IMR-90 (cell line): ENCODE measurements around the gene MPP2. TPM values are rescaled to one million over a fixed set of nuclear protein-coding genes. Genes with fewer than 3 reads are reported as not detected.

Source experiments
- ATAC-seq: fragments of 200-7000 bp; cut with Tn5 transposase; 2 replicates; pipeline ENCODE4 v1.9.1; 2020; ENCODE audit warnings: low read depth, mild to moderate bottlenecking, moderate library complexity
- BruUV-seq: library from RNA; stranded (reverse); fragments of 400-500 nt; replicated peaks from 2 replicates; lab custom pipeline; 2021; lab: Mats Ljungman, UMichigan
- CTCF ChIA-PET: fragments of 300-600 bp; formaldehyde crosslinking; extraction: SDS; loops from one replicate; lab custom pipeline; 2021; ENCODE audit warnings: antibody characterized with exemption; lab: Yijun Ruan, JAX
- POLR2A ChIA-PET: fragments of 300-600 bp; sonication (Branson Sonifier 250); formaldehyde crosslinking; loops from one replicate; lab custom pipeline; 2022; ENCODE audit warnings: antibody characterized with exemption; ENCODE audit not compliant: unreplicated experiment; lab: Charles Lee
- DNase-seq: peaks from one replicate; pipeline ENCODE4 v3.0.0; 2013
- H2AFZ ChIP-seq: replicated peaks from 2 replicates; pipeline ENCODE3; 2013; ENCODE audit warnings: low read length, mild to moderate bottlenecking; ENCODE audit not compliant: poor library complexity
- H2AK5ac ChIP-seq: 2 replicates; pipeline ENCODE4 v1.6.1; 2013; ENCODE audit warnings: low read depth, low read length, inconsistent platforms
- H2AK9ac ChIP-seq: replicated peaks from 2 replicates; pipeline ENCODE3; 2013; ENCODE audit warnings: mild to moderate bottlenecking, low read depth, low read length, moderate library complexity; ENCODE audit not compliant: poor library complexity
- H2BK120ac ChIP-seq: 2 replicates; pipeline ENCODE4 v1.6.1; 2013; ENCODE audit warnings: low read depth, low read length, inconsistent platforms
- H2BK15ac ChIP-seq: 3 replicates; pipeline ENCODE4 v1.6.1; 2013; ENCODE audit warnings: low read depth, low read length, inconsistent platforms
- H2BK20ac ChIP-seq: 2 replicates; pipeline ENCODE4 v1.6.1; 2013; ENCODE audit warnings: low read depth, mild to moderate bottlenecking, inconsistent platforms, low read length, moderate library complexity
- H2BK5ac ChIP-seq: 2 replicates; pipeline ENCODE4 v1.6.1; 2013; ENCODE audit warnings: mild to moderate bottlenecking, low read depth, low read length, inconsistent platforms; ENCODE audit not compliant: poor library complexity, severe bottlenecking
- H3K14ac ChIP-seq: replicated peaks from 2 replicates; pipeline ENCODE4 v1.6.1; 2013; ENCODE audit warnings: low read depth, low read length, inconsistent platforms
- H3K18ac ChIP-seq: 2 replicates; pipeline ENCODE4 v1.6.1; 2013; ENCODE audit warnings: low read depth, low read length, control low read depth
- H3K23ac ChIP-seq: 2 replicates; pipeline ENCODE4 v1.6.1; 2013; ENCODE audit warnings: low read depth, low read length, inconsistent platforms
- H3K27ac ChIP-seq: 2 replicates; pipeline ENCODE4 v1.5.1; 2013; ENCODE audit warnings: mild to moderate bottlenecking, control low read depth, low read length; ENCODE audit not compliant: insufficient read depth
- H3K27me3 ChIP-seq: 2 replicates; pipeline ENCODE4 v1.6.1; 2013; ENCODE audit warnings: low read length; ENCODE audit not compliant: control insufficient read depth, insufficient read depth
- H3K36me3 ChIP-seq: 2 replicates; pipeline ENCODE4 v1.6.1; 2013; ENCODE audit warnings: low read length, mixed read lengths; ENCODE audit not compliant: control insufficient read depth, insufficient read depth
- H3K4ac ChIP-seq: 2 replicates; pipeline ENCODE4 v1.6.1; 2013; ENCODE audit warnings: low read depth, low read length, inconsistent platforms
- H3K4me1 ChIP-seq: 2 replicates; pipeline ENCODE4 v1.6.1; 2013; ENCODE audit warnings: low read length, mixed read lengths; ENCODE audit not compliant: control insufficient read depth, insufficient read depth
- H3K4me2 ChIP-seq: 2 replicates; pipeline ENCODE4 v1.6.1; 2013; ENCODE audit warnings: low read depth, mild to moderate bottlenecking, control low read depth, low read length, moderate library complexity
- H3K4me3 ChIP-seq: 2 replicates; pipeline ENCODE4 v1.5.1; 2013; ENCODE audit warnings: low read depth, mild to moderate bottlenecking, control low read depth, low read length, moderate library complexity; ENCODE audit not compliant: insufficient read depth
- H3K56ac ChIP-seq: 2 replicates; pipeline ENCODE4 v1.6.1; 2013; ENCODE audit warnings: low read length, inconsistent platforms; ENCODE audit not compliant: insufficient read depth; ENCODE audit errors: extremely low read depth
- H3K79me1 ChIP-seq, 2 experiments: 2 replicates each; pipeline ENCODE4 v1.6.1; 2013; ENCODE audit warnings: low read length in 2 of 2, inconsistent platforms in 1 of 2, low read depth in 1 of 2
- H3K9ac ChIP-seq: 2 replicates; pipeline ENCODE4 v1.6.1; 2013; ENCODE audit warnings: low read depth, low read length, control low read depth
- H3K9me1 ChIP-seq: 2 replicates; pipeline ENCODE4 v1.6.1; 2013; ENCODE audit warnings: low read length, inconsistent platforms; ENCODE audit not compliant: insufficient read depth
- H3K9me3 ChIP-seq: 2 replicates; pipeline ENCODE4 v1.6.1; 2013; ENCODE audit warnings: low read length; ENCODE audit not compliant: control insufficient read depth, insufficient read depth
- H4K20me1 ChIP-seq: 2 replicates; pipeline ENCODE4 v1.6.1; 2013; ENCODE audit warnings: low read length, inconsistent platforms; ENCODE audit not compliant: insufficient read depth
- H4K5ac ChIP-seq: 2 replicates; pipeline ENCODE4 v1.6.1; 2013; ENCODE audit warnings: mild to moderate bottlenecking, low read depth, low read length, control low read depth
- H4K8ac ChIP-seq, 2 experiments: 2 replicates each; pipeline ENCODE4 v1.6.1; 2013; ENCODE audit warnings: low read depth in 2 of 2, low read length in 2 of 2, control low read depth in 1 of 2, inconsistent platforms in 1 of 2
- H4K91ac ChIP-seq: 2 replicates; pipeline ENCODE4 v1.6.1; 2013; ENCODE audit warnings: low read depth, low read length, inconsistent platforms; ENCODE audit not compliant: insufficient read depth
- CEBPB ChIP-seq: IDR thresholded peaks from 2 replicates; pipeline ENCODE4 v1.6.1; 2012; ENCODE audit warnings: low read depth, low read length, improper control_type of control experiment
- CHD1 ChIP-seq: IDR thresholded peaks from 2 replicates; pipeline ENCODE4 v1.6.1; 2012; ENCODE audit warnings: low read depth, low read length, improper control_type of control experiment
- MXI1 ChIP-seq: IDR thresholded peaks from 2 replicates; pipeline ENCODE4 v1.6.1; 2012; ENCODE audit warnings: low read depth, mild to moderate bottlenecking, low read length, moderate library complexity, borderline replicate concordance
- POLR2A ChIP-seq: IDR thresholded peaks from 2 replicates; pipeline ENCODE4 v1.6.1; 2012; ENCODE audit warnings: mild to moderate bottlenecking, low read depth, low read length
- RAD21 ChIP-seq: IDR thresholded peaks from 2 replicates; pipeline ENCODE4 v1.6.1; 2012; ENCODE audit warnings: low read length, improper control_type of control experiment
- SMC3 ChIP-seq: fragments of 150-350 bp; IDR thresholded peaks from 2 replicates; pipeline ENCODE4 v1.6.1; 2016; ENCODE audit warnings: low read depth, mild to moderate bottlenecking, antibody characterized with exemption, low read length, moderate library complexity
- WGBS, 2 experiments: methylation state at CpG; one replicate each; pipeline versions ENCODE4 v1.1.5 to v1.1.7; 2013; ENCODE audit warnings: missing lambda C conversion rate in 2 of 2; ENCODE audit not compliant: insufficient read length in 1 of 2; ENCODE audit errors: extremely low coverage in 2 of 2; 5-methylcytosine and 5-hydroxymethylcytosine counted together
- dilution Hi-C: fragments of 300-500 bp; cut with HindIII; formaldehyde crosslinking; loops from one replicate; pipeline ENCODE4 v1.14.3; 2018; ENCODE audit warnings: low sequenced_read_pairs; ENCODE audit not compliant: unreplicated experiment
- in situ Hi-C: fragments of 300-500 bp; cut with MboI; formaldehyde crosslinking; loops from 3 replicates; pipeline ENCODE4 v1.14.3; 2019; ENCODE audit warnings: low sequenced_read_pairs, inconsistent platforms, mixed read lengths
- intact Hi-C: fragments of 100-400 bp; cut with micrococcal nuclease; formaldehyde crosslinking; loops from 2 replicates; pipeline ENCODE4 v1.10.0; 2022
- polyA plus RNA-seq, 3 experiments: library from polyadenylated mRNA; depleted of rRNA; stranded (reverse); fragments of >200 nt; gene quantifications; 2 replicates each; pipeline ENCODE4 v1.2.3, GENCODE V29; 2012; ENCODE audit warnings: low replicate concordance in 1 of 3
- total RNA-seq: library from RNA; depleted of rRNA; stranded (reverse); fragments of >200 nt; gene quantifications from 2 replicates; pipeline ENCODE4 v1.2.3, GENCODE V29; 2012
- TF ChIP-seq, protein P1 (sequence below): fragments of 150-350 bp; IDR thresholded peaks from 2 replicates; pipeline ENCODE4 v1.6.1; 2017; ENCODE audit warnings: mild to moderate bottlenecking, antibody characterized with exemption, low read length, low read depth

Gene MPP2
- total and polyA plus RNA-seq, 2 of the 4 experiments (the other 2 are of a cell fraction): 3.2 to 3.8 TPM

DNA sequence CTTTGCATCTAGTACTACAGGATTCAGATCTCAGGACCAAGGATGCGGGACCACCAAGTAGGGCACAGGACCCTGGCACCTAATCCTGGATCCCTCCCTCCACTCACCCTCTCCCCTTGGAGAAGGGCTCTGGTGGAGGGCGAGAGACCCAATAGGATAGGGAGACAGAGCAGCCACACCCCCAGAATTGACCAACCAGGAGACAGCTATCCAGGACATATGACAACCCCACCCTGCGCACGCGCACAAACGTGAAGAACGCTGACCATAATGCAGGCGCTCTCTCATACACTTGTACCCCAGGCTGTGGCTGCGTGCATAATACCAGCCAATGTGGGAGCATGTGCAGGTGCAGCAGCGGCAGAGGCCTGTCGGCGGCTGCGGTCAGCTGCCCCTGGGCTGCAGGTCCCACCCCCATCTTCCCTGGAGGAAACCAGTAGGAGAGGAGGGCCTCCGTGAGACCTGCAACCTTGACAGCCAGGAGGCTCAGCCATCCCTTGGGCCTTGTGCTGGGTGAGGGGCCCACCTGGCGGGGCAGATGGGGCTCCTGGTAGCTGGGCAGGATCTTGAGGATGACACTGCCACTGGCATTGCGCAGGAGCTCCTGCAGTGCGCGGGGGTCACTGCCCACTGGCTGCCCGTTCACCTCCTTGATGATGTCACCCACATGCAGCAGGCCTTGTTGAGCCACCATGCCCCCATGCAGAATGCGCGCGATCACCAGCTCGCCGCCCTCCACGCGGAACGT, 25.4 kb downstream of the MPP2 start:
- Histone ChIP-seq H4K91ac (no peak overlapping the region), H2BK5ac (no peak overlapping the region), H3K79me1 (no peaks in the 10 kb centered on the region), H3K56ac (no peak overlapping the region), H3K4me2 (no peak overlapping the region), H2AK9ac (no peak overlapping the region), H3K23ac (no peak overlapping the region), H2AK5ac (no peak overlapping the region), H3K9ac (no peak overlapping the region), H4K8ac (no peak overlapping the region), H2AFZ (no peak overlapping the region), H4K20me1 (no peaks in the 10 kb centered on the region), H3K14ac (no peak overlapping the region), H3K9me1 (no peaks in the 10 kb centered on the region), H3K4me3 (no peak overlapping the region), H2BK15ac (no peak overlapping the region), H3K4ac (no peak overlapping the region), H3K18ac (no peak overlapping the region), H3K4me1 (peaks cover 2% of the 10 kb centered on the region; the same call in 1 of the 2 replicates), H3K9me3 (no peaks in the 10 kb centered on the region), H3K27me3 (peaks cover 3% of the 10 kb centered on the region), H4K5ac (no peak overlapping the region), H3K36me3 (no peaks in the 10 kb centered on the region), H3K27ac (no peak overlapping the region), H2BK20ac (no peak overlapping the region), H2BK120ac (no peak overlapping the region)
- dilution Hi-C loops (no loop called here), intact Hi-C loops (no loop called here), in situ Hi-C loops (no loop called here)
- DNase-seq (no peak), ATAC-seq (no peak)
- TF ChIP-seq CEBPB (no peak), CHD1 (no peak), POLR2A (no peak), RAD21 (no peak), MXI1 (no peak), SMC3 (no peak)
- TF ChIP-seq, protein P1, sequence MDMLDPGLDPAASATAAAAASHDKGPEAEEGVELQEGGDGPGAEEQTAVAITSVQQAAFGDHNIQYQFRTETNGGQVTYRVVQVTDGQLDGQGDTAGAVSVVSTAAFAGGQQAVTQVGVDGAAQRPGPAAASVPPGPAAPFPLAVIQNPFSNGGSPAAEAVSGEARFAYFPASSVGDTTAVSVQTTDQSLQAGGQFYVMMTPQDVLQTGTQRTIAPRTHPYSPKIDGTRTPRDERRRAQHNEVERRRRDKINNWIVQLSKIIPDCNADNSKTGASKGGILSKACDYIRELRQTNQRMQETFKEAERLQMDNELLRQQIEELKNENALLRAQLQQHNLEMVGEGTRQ: no peak
- ChIA-PET CTCF (no interaction called here), POLR2A (no interaction called here)
- 84% methylated on average over 6 of the region's 27 CpGs; no CpG with 5 or more reads in 1 of the 2 experiments for WGBS, 2 experiments
- no TSS peak for BruUV-seq
